Osteocyte (in vitro differentiated cells): ENCODE results near the gene CARD10. TPM values are rescaled to one million over a fixed set of nuclear protein-coding genes. Genes with fewer than 3 reads are reported as not detected.
A peak's percentile ranks its signal among the peaks of the same experiment; 100 is the strongest.

Experiments
- DNase-seq: peaks from one replicate; pipeline ENCODE4 v3.0.0; 2021; ENCODE audit warnings: mixed read lengths; ENCODE audit not compliant: unreplicated experiment; ENCODE audit errors: extremely low spot score
- H3K27ac Mint-ChIP-seq: one replicate; pipeline ENCODE4 v1.8.0; 2021; ENCODE audit warnings: mild to moderate bottlenecking, mixed read lengths; ENCODE audit not compliant: unreplicated experiment
- H3K27me3 Mint-ChIP-seq: one replicate; pipeline ENCODE4 v1.8.0; 2021; ENCODE audit warnings: mixed read lengths; ENCODE audit not compliant: unreplicated experiment
- H3K36me3 Mint-ChIP-seq: one replicate; pipeline ENCODE4 v1.8.0; 2021; ENCODE audit warnings: mixed read lengths; ENCODE audit not compliant: unreplicated experiment
- H3K4me1 Mint-ChIP-seq: one replicate; pipeline ENCODE4 v1.8.0; 2021; ENCODE audit warnings: mixed read lengths; ENCODE audit not compliant: unreplicated experiment
- H3K4me3 Mint-ChIP-seq: one replicate; pipeline ENCODE4 v1.8.0; 2021; ENCODE audit warnings: mild to moderate bottlenecking, moderate library complexity, mixed read lengths; ENCODE audit not compliant: unreplicated experiment
- H3K9me3 Mint-ChIP-seq: one replicate; pipeline ENCODE4 v1.8.0; 2021; ENCODE audit warnings: mixed read lengths; ENCODE audit not compliant: unreplicated experiment
- total RNA-seq: library from RNA; stranded (reverse); gene quantifications from 2 replicates; pipeline ENCODE4 v1.2.1, GENCODE V29; 2021
- TF ChIP-seq, protein P1 (sequence below): fragments of 200-600 bp; sonication (generic); IDR thresholded peaks from 2 replicates; pipeline ENCODE4 v1.5.0; 2021; ENCODE audit warnings: antibody characterized with exemption, mild to moderate bottlenecking, moderate library complexity

The CARD10 gene
- total RNA-seq, 1 donor from 2014 or later: 31.5 TPM

- Mint-ChIP-seq H3K36me3 (no peaks in the 10 kb centered on the region), H3K9me3 (no peaks in the 10 kb centered on the region), H3K27ac (peak overlapping the region; percentile 62), H3K27me3 (no peaks in the 10 kb centered on the region), H3K4me3 (no peak overlapping the region), H3K4me1 (peaks cover 25% of the 10 kb centered on the region)
- DNase-seq: no peak
- TF ChIP-seq, protein P1, sequence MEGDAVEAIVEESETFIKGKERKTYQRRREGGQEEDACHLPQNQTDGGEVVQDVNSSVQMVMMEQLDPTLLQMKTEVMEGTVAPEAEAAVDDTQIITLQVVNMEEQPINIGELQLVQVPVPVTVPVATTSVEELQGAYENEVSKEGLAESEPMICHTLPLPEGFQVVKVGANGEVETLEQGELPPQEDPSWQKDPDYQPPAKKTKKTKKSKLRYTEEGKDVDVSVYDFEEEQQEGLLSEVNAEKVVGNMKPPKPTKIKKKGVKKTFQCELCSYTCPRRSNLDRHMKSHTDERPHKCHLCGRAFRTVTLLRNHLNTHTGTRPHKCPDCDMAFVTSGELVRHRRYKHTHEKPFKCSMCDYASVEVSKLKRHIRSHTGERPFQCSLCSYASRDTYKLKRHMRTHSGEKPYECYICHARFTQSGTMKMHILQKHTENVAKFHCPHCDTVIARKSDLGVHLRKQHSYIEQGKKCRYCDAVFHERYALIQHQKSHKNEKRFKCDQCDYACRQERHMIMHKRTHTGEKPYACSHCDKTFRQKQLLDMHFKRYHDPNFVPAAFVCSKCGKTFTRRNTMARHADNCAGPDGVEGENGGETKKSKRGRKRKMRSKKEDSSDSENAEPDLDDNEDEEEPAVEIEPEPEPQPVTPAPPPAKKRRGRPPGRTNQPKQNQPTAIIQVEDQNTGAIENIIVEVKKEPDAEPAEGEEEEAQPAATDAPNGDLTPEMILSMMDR: no peak
Observed at GRCh38 chr22:37483050-37483449, 36.2 kb downstream of the CARD10 start.

DNA sequence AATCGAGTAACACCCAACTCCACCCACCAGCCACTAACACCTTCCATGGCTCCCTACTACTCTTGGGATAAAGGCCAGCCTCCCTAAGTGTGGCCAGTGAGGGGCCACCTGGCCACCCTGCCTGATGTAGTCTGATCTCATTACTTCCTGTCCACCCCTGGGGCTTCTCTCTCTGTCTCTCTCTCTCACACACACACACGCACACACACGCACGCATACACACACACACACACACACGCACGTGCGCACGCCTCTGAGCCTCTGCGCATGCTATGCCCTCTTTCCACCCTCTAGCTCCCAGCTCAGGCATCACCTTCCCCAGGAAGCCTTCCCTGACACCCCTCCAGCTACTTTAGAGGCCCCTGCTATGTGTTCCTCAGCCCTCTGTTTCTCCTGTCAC is 37.0 kb downstream of the CARD10 start:
- Mint-ChIP-seq H3K4me1 (peaks cover 21% of the 10 kb centered on the region), H3K4me3 (no peak overlapping the region), H3K9me3 (no peaks in the 10 kb centered on the region), H3K36me3 (no peaks in the 10 kb centered on the region), H3K27me3 (no peaks in the 10 kb centered on the region), H3K27ac (no peak overlapping the region)
- TF ChIP-seq, protein P1: no peak
- DNase-seq: no peak

DNA sequence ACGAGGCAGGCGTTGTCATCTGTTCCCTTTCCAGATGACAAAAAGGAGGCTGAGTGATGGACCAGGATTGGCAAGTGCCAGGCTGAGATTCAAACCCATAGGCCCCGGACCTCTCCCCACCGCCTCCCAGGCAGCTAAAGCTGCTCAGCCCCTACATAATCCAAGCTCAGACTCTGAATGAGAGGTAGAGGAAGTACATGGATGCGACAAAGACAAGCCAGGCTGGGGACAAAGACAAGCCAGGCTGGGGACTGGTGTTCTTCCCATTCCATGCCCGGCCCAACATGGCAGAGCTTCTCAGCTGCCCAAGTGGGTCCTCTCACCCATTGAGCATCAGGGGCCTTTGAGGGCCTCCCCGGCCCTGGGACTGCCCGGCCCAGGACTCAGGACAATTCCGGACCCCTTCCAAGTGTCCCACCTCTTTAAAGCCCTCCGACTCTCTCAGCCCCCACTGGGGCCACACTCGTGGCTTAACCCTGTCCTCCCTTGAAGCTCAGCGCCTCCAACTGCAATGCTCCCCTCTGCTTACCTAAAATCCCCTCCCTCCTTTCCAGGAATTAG is 37.8 kb downstream of the CARD10 start:
- H3K36me3 Mint-ChIP-seq: no peaks in the 10 kb centered on the region
- no peak overlapping the region for H3K27ac Mint-ChIP-seq
- peaks cover 13% of the 10 kb centered on the region for H3K4me1 Mint-ChIP-seq
- H3K27me3 Mint-ChIP-seq: no peaks in the 10 kb centered on the region
- TF ChIP-seq, protein P1: no peak
- H3K9me3 Mint-ChIP-seq: no peaks in the 10 kb centered on the region
- H3K4me3 Mint-ChIP-seq: no peak overlapping the region
- DNase-seq: no peak

- TF ChIP-seq, protein P1: no peak
- H3K4me3 Mint-ChIP-seq: no peak overlapping the region
- no peak for DNase-seq
- no peaks in the 10 kb centered on the region for H3K9me3 Mint-ChIP-seq
- H3K27me3 Mint-ChIP-seq: no peaks in the 10 kb centered on the region
- no peaks in the 10 kb centered on the region for H3K36me3 Mint-ChIP-seq
- H3K4me1 Mint-ChIP-seq: peaks cover 11% of the 10 kb centered on the region
- H3K27ac Mint-ChIP-seq: no peak overlapping the region
Observed at GRCh38 chr22:37480387-37481346, 38.5 kb downstream of the CARD10 start.

DNA sequence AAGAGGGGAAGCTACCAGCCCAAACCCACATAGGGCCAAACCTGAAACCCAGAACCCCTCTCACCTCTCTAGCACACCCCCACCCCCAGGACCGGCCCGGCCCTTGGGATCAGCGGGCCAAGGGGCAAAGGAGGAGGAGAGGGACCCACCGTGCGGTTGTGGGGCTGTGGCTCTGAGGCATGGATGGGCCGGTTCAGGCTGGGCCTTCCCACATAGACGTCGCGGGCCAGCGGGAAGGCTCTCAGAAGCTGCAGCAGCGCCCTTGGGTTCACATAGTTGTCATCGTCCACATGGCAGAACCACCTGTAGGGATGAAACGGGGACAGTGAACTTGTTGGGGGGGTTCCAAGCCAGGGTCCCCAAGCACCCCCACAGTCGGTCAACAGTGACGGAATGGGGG is 40.0 kb downstream of the CARD10 start:
- H3K27me3 Mint-ChIP-seq: peaks cover 2% of the 10 kb centered on the region
- H3K4me1 Mint-ChIP-seq: peaks cover 9% of the 10 kb centered on the region
- no peak for DNase-seq
- no peaks in the 10 kb centered on the region for H3K36me3 Mint-ChIP-seq
- no peak overlapping the region for H3K27ac Mint-ChIP-seq
- TF ChIP-seq, protein P1: no peak
- no peak overlapping the region for H3K4me3 Mint-ChIP-seq
- no peaks in the 10 kb centered on the region for H3K9me3 Mint-ChIP-seq
